GM10248 (cell line): ENCODE results near the gene MTURN.

Experiments
- CTCF ChIA-PET: fragments of 300-600 bp; sonication (Branson Sonifier 250); formaldehyde crosslinking; extraction: SDS; loops from one replicate; lab custom pipeline; 2021; ENCODE audit warnings: antibody characterized with exemption; lab: Yijun Ruan, JAX
- POLR2A ChIA-PET: fragments of 350-650 bp; sonication (Branson Sonifier 250); formaldehyde crosslinking; extraction: SDS; loops from one replicate; lab custom pipeline; 2020; ENCODE audit warnings: antibody characterized with exemption; lab: Yijun Ruan, JAX
- DNase-seq: peaks from one replicate; pipeline ENCODE4 v3.0.0; 2012; ENCODE audit errors: extremely low spot score
- CTCF ChIP-seq: IDR thresholded peaks from 2 replicates; pipeline ENCODE4 v1.5.1; 2012; ENCODE audit warnings: mild to moderate bottlenecking, low read depth; ENCODE audit errors: extremely low read depth, missing control alignments, control extremely low read depth

The MTURN gene

GRCh38 chr7:30168835-30169573, 34.2 kb downstream of the MTURN start:
- TF ChIP-seq CTCF: no peak
- DNase-seq: no peak
- CTCF ChIA-PET: interaction anchor here (1.1 to 1.4 kb wide), 3 partner anchors 10 to 395 kb away, joined by 4 read pairs; no protein-coding TSS in a partner anchor
- POLR2A ChIA-PET: no interaction called here

- CTCF ChIA-PET: interaction anchor here (1.1 to 2.3 kb wide), 2 partner anchors 9 to 12 kb away, joined by 4 to 5 read pairs; no protein-coding TSS in a partner anchor
- POLR2A ChIA-PET: no interaction called here
- no peak for DNase-seq
- no peak for TF ChIP-seq CTCF
Observed at GRCh38 chr7:30169579-30169978, 34.8 kb downstream of the MTURN start.

GRCh38 chr7:30170476-30171205, 35.9 kb downstream of the MTURN start:
- POLR2A ChIA-PET: no interaction called here
- CTCF ChIA-PET: interaction anchor here (1.1 to 2.3 kb wide), 2 partner anchors 8 to 11 kb away, joined by 4 to 5 read pairs; no protein-coding TSS in a partner anchor
- DNase-seq: no peak
- no peak for TF ChIP-seq CTCF

GRCh38 chr7:30171766-30172447, 37.1 kb downstream of the MTURN start:
- DNase-seq: no peak
- ChIA-PET POLR2A (no interaction called here), CTCF (interaction anchor here (2.3 to 3.0 kb wide), 2 partner anchors 8 to 10 kb away, joined by 5 to 18 read pairs; no protein-coding TSS in a partner anchor)
- TF ChIP-seq CTCF: no peak

- POLR2A ChIA-PET: no interaction called here
Observed at GRCh38 chr7:30172451-30172850, 37.7 kb downstream of the MTURN start.

More at GRCh38 chr7:30172451-30172850, 37.7 kb downstream of the MTURN start:
- CTCF ChIA-PET: interaction anchor here (3.0 kb wide), 1 partner anchor 8 kb away, joined by 18 read pairs; no protein-coding TSS in a partner anchor
- DNase-seq: no peak
- no peak for TF ChIP-seq CTCF
